Neural progenitor cell (in vitro differentiated cells): ENCODE results near the gene C6orf62. TPM values are rescaled to one million over a fixed set of nuclear protein-coding genes. Genes with fewer than 3 reads are reported as not detected.
A peak's percentile ranks its signal among the peaks of the same experiment; 100 is the strongest.
"Not testable (repeated sequence)": the region's sequence is repeated elsewhere in the genome, so short reads cannot be mapped to it uniquely, and the experiment has no call there.

Source experiments
- DNase-seq: peaks from one replicate; pipeline ENCODE4 v3.0.0-alpha.2; 2016; ENCODE audit warnings: low spot score
- H2AFZ ChIP-seq: fragments of 200-600 bp; sonication (generic); replicated peaks from 2 replicates; pipeline ENCODE4 v1.6.1; 2016; ENCODE audit warnings: antibody characterized with exemption
- H3F3A ChIP-seq: fragments of 200-600 bp; sonication (generic); 2 replicates; pipeline ENCODE4 v1.6.1; 2016; ENCODE audit warnings: antibody characterized with exemption, low read depth
- H3K27ac ChIP-seq: fragments of 200-600 bp; sonication (generic); 2 replicates; pipeline ENCODE4 v1.5.1; 2016; ENCODE audit warnings: mild to moderate bottlenecking
- H3K27me3 ChIP-seq: fragments of 200-600 bp; sonication (generic); 2 replicates; pipeline ENCODE4 v1.6.1; 2016; ENCODE audit warnings: mild to moderate bottlenecking, moderate library complexity
- H3K36me3 ChIP-seq: fragments of 200-600 bp; sonication (generic); 2 replicates; pipeline ENCODE4 v1.5.1; 2016
- H3K4me1 ChIP-seq: fragments of 200-600 bp; sonication (generic); 2 replicates; pipeline ENCODE4 v1.6.1; 2016; ENCODE audit warnings: mixed run types
- H3K4me2 ChIP-seq: fragments of 200-600 bp; sonication (generic); 2 replicates; pipeline ENCODE4 v1.6.1; 2016
- H3K4me3 ChIP-seq: fragments of 200-600 bp; sonication (generic); 2 replicates; pipeline ENCODE4 v1.5.1; 2016
- H3K79me2 ChIP-seq: fragments of 200-600 bp; sonication (generic); 2 replicates; pipeline ENCODE4 v1.6.1; 2016; ENCODE audit warnings: low read depth
- H3K9ac ChIP-seq: fragments of 200-600 bp; sonication (generic); 2 replicates; pipeline ENCODE4 v1.6.1; 2016
- H3K9me3 ChIP-seq: fragments of 200-600 bp; sonication (generic); 2 replicates; pipeline ENCODE4 v1.5.1; 2016; ENCODE audit warnings: low read depth
- H4K20me1 ChIP-seq: fragments of 200-600 bp; sonication (generic); 2 replicates; pipeline ENCODE4 v1.6.1; 2016; ENCODE audit warnings: low read depth
- H3K27ac Mint-ChIP-seq: 3 replicates; pipeline ENCODE4 v1.8.0; 2021; ENCODE audit warnings: mixed read lengths
- H3K27me3 Mint-ChIP-seq: 2 replicates; pipeline ENCODE4 v1.8.0; 2022; ENCODE audit warnings: low read depth, mild to moderate bottlenecking, inconsistent platforms, moderate library complexity, mixed read lengths; ENCODE audit not compliant: insufficient read depth
- H3K36me3 Mint-ChIP-seq: 3 replicates; pipeline ENCODE4 v1.8.0; 2021; ENCODE audit warnings: mixed read lengths
- H3K4me1 Mint-ChIP-seq: 3 replicates; pipeline ENCODE4 v1.8.0; 2021; ENCODE audit warnings: mixed read lengths
- H3K4me3 Mint-ChIP-seq: 3 replicates; pipeline ENCODE4 v1.8.0; 2021; ENCODE audit warnings: mild to moderate bottlenecking, moderate library complexity, mixed read lengths
- H3K9me3 Mint-ChIP-seq: 3 replicates; pipeline ENCODE4 v1.8.0; 2020; ENCODE audit warnings: mixed read lengths
- CTCF ChIP-seq: fragments of 200-600 bp; sonication (generic); IDR thresholded peaks from 2 replicates; pipeline ENCODE4 v1.5.1; 2017; ENCODE audit warnings: antibody characterized with exemption, mild to moderate bottlenecking
- EZH2 ChIP-seq: fragments of 200-600 bp; sonication (generic); IDR thresholded peaks from 2 replicates; pipeline ENCODE4 v1.6.1; 2017; ENCODE audit warnings: antibody characterized with exemption, mild to moderate bottlenecking, moderate library complexity
- EZH2phosphoT487 ChIP-seq: fragments of 200-600 bp; sonication (generic); IDR thresholded peaks from 2 replicates; pipeline ENCODE4 v1.6.1; 2017; ENCODE audit warnings: antibody characterized with exemption
- total RNA-seq: library from RNA; depleted of rRNA; stranded (reverse); fragments of >200 nt; gene quantifications from 2 replicates; pipeline ENCODE4 v1.2.3, GENCODE V29; 2015; ENCODE audit warnings: low replicate concordance

C6orf62 gene
- total RNA-seq = 71.5 and 82.3 TPM in 2 replicates

- H3K4me3 Mint-ChIP-seq = peak within 1 kb of the TSS; percentile 96
- H4K20me1 ChIP-seq = peaks cover 60% of the 10 kb centered on the region
- peaks cover 42% of the 10 kb centered on the region for H3K4me1 Mint-ChIP-seq
- peaks cover 22% of the 10 kb centered on the region for H3K4me1 ChIP-seq
- peaks cover 62% of the 10 kb centered on the region for H3K79me2 ChIP-seq
- peaks cover 24% of the 10 kb centered on the region for H3K36me3 Mint-ChIP-seq
- peak within 1 kb of the TSS; percentile 98 for H3K4me2 ChIP-seq
- no peak within 1 kb of the TSS for H2AFZ ChIP-seq
- H3K9me3 ChIP-seq = no peaks in the 10 kb centered on the region
- H3K9me3 Mint-ChIP-seq = no peaks in the 10 kb centered on the region
- H3K36me3 ChIP-seq = peaks cover 19% of the 10 kb centered on the region
- peak within 1 kb of the TSS; percentile 99 for H3K4me3 ChIP-seq
- H3K9ac ChIP-seq = peak within 1 kb of the TSS; percentile 96
- H3K27ac ChIP-seq = peak within 1 kb of the TSS; percentile 98
- H3F3A ChIP-seq = peaks cover 17% of the 10 kb centered on the region
- peak within 1 kb of the TSS; percentile 98 for H3K27ac Mint-ChIP-seq
- no peaks in the 10 kb centered on the region for H3K27me3 ChIP-seq
- peak; percentile 45 for DNase-seq
- peaks cover 5% of the 10 kb centered on the region for H3K27me3 Mint-ChIP-seq
- TF ChIP-seq EZH2phosphoT487 (no peak), EZH2 (no peak), CTCF (no peak)
These were observed at the start of gene C6orf62 for GRCh38 chr6:24719125-24719971. TSS of gene C6orf62 (minus strand) at chr6:24719154. CDS start at chr6:24718668, 486 bp downstream.

GRCh38 chr6:24768361-24768760, 49.4 kb upstream of the C6orf62 start:
- DNase-seq = no peak
- no peak overlapping the region for H2AFZ ChIP-seq
- no peaks in the 10 kb centered on the region for H3K9me3 ChIP-seq
- H3K36me3 ChIP-seq = no peaks in the 10 kb centered on the region
- H3K9ac ChIP-seq = no peak overlapping the region
- H3F3A ChIP-seq = no peaks in the 10 kb centered on the region
- no peaks in the 10 kb centered on the region for H3K27me3 ChIP-seq
- no peaks in the 10 kb centered on the region for H3K79me2 ChIP-seq
- Mint-ChIP-seq H3K4me1 (no peaks in the 10 kb centered on the region), H3K4me3 (no peak overlapping the region), H3K27me3 (no peaks in the 10 kb centered on the region), H3K9me3 (no peaks in the 10 kb centered on the region), H3K36me3 (no peaks in the 10 kb centered on the region), H3K27ac (peak overlapping the region; percentile 23)
- H3K4me2 ChIP-seq = no peak overlapping the region
- H3K4me3 ChIP-seq = no peak overlapping the region
- H4K20me1 ChIP-seq = no peaks in the 10 kb centered on the region
- no peak for TF ChIP-seq CTCF
- TF ChIP-seq EZH2 = no peak
- TF ChIP-seq EZH2phosphoT487 = no peak
- H3K27ac ChIP-seq = no peak overlapping the region
- no peaks in the 10 kb centered on the region for H3K4me1 ChIP-seq

- Histone ChIP-seq H2AFZ (no peak overlapping the region), H3K79me2 (no peaks in the 10 kb centered on the region), H3K9ac (no peak overlapping the region), H3K4me3 (no peak overlapping the region), H3K27ac (no peak overlapping the region), H3K36me3 (no peaks in the 10 kb centered on the region), H3K27me3 (no peaks in the 10 kb centered on the region), H3K4me2 (no peak overlapping the region), H4K20me1 (no peaks in the 10 kb centered on the region), H3K9me3 (no peaks in the 10 kb centered on the region), H3K4me1 (no peaks in the 10 kb centered on the region), H3F3A (no peaks in the 10 kb centered on the region)
- Mint-ChIP-seq H3K27me3 (no peaks in the 10 kb centered on the region), H3K4me1 (no peaks in the 10 kb centered on the region), H3K4me3 (no peak overlapping the region), H3K9me3 (no peaks in the 10 kb centered on the region), H3K27ac (no peak overlapping the region), H3K36me3 (no peaks in the 10 kb centered on the region)
- DNase-seq = no peak
- TF ChIP-seq EZH2 (no peak), CTCF (peak; percentile 31)
These were observed 47.9 kb upstream of the C6orf62 start for GRCh38 chr6:24766680-24767462.

GRCh38 chr6:24765968-24766367, 47.0 kb upstream of the C6orf62 start:
- H3K4me2 ChIP-seq, H3K9ac ChIP-seq, H3K9me3 Mint-ChIP-seq, H2AFZ ChIP-seq, H3K36me3 ChIP-seq, H4K20me1 ChIP-seq, H3K4me3 Mint-ChIP-seq, H3K27me3 Mint-ChIP-seq, H3K4me1 Mint-ChIP-seq, H3K27ac Mint-ChIP-seq, H3K27me3 ChIP-seq, H3K4me3 ChIP-seq, DNase-seq, H3K27ac ChIP-seq, H3F3A ChIP-seq, H3K9me3 ChIP-seq, H3K4me1 ChIP-seq, H3K36me3 Mint-ChIP-seq, H3K79me2 ChIP-seq: not testable (repeated sequence)

GRCh38 chr6:24764833-24765828, 46.2 kb upstream of the C6orf62 start:
- not testable (repeated sequence) for DNase-seq, H3K27me3 ChIP-seq, H3K4me3 ChIP-seq, H2AFZ ChIP-seq, H3K27ac ChIP-seq, H3K4me1 ChIP-seq, H3K36me3 ChIP-seq, H3K4me1 Mint-ChIP-seq, H3F3A ChIP-seq, H3K36me3 Mint-ChIP-seq, H4K20me1 ChIP-seq, H3K4me3 Mint-ChIP-seq, H3K9ac ChIP-seq, H3K9me3 ChIP-seq, H3K4me2 ChIP-seq, H3K79me2 ChIP-seq, H3K27me3 Mint-ChIP-seq, H3K9me3 Mint-ChIP-seq
- H3K27ac Mint-ChIP-seq = peak overlapping the region; percentile 12
